NCI-H2171 (cell line): ENCODE results near the gene AJAP1.

Experiments
- DNase-seq: peaks from one replicate; lab custom pipeline; 2025; lab: John Stamatoyannopoulos, UW

Gene AJAP1

DNA sequence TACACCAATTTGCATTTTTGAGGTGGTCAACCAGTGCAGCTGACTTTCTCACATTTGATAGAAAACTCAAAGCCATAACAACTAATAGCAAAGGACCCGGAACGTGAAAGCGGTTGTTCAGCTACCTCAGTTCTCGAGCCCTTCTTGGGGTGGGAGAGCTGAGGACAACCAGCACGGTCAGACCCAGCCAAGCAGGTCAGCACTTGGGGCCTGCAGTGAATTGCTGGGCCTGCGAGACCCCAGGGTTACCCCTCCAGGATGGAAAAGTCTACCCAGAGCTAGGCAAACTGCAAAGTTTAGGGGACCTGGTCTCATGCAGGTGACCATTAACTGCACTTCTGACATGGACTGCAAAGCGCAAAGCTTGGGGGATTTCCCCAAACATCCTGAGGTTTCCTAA lies 23.8 kb upstream of the AJAP1 start:
- DNase-seq = no peak

DNA sequence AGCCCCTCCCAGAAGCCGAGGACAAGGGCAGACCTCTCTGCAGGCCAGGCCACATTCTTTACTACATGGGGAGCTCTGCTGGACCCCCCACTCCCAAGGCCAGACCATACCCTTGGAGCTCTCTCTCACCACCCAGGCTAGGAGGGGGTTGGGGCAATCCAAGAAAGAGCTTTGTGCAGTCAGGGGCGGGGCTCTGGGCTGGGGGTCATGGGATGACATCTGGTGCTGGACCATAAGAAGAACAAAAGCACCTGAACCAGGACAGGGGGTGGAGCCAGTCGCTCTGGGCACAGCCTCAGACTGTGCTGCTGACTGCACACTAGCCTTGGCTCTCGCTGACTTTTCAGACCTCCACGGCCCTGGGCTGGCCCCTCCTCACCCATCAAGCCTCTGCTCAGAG lies 23.1 kb upstream of the AJAP1 start:
- DNase-seq = no peak

DNA sequence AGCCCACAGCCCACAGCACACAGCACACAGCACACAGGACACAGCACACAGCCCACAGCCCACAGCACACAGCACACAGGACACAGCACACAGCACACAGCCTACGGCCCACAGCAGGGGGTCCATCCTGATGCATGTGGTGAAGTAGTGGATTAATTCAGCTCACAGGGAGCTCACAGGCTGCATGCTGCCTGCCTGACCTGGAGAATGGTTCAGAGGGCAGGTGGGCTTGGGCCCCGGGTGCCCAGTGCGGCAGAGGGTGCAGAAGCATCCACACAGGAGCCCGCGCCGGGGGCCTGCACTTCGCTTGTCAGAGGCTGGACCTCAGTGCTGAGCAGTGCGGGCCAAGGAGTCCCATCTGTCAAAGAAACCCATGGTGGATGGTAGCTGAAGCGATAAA lies 21.1 kb upstream of the AJAP1 start:
- DNase-seq = no peak

DNA sequence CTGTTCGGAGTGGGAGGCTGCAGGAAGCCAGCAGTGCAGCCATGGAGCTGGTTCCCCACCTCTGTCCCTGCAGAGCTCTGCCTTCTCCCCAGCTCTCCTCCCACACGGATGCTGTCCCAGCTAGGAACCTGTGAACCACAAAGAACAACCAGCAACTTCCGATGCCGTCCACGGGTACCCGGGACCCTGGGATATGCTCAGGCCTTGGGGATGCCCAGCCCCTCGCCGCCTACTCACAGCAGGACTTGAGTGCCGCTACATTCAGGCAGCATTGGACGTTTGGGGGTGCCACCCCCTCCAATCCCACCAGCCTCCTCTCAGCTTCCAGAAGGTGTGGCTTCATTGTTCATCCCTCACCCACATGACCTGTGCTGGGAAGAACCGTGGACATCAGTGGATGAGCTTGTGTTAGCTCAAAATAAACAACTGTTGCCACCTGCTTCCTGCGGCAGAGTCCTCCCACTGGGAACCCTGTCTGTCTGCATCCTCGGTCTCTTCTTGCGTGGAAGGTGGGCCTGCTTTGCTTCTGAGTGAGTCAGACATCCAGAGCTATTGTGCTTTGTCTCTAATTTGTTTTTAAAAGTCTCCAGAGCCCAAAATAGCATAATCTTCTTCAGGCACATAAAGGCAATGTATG lies 20.1 kb upstream of the AJAP1 start:
- DNase-seq = no peak

DNA sequence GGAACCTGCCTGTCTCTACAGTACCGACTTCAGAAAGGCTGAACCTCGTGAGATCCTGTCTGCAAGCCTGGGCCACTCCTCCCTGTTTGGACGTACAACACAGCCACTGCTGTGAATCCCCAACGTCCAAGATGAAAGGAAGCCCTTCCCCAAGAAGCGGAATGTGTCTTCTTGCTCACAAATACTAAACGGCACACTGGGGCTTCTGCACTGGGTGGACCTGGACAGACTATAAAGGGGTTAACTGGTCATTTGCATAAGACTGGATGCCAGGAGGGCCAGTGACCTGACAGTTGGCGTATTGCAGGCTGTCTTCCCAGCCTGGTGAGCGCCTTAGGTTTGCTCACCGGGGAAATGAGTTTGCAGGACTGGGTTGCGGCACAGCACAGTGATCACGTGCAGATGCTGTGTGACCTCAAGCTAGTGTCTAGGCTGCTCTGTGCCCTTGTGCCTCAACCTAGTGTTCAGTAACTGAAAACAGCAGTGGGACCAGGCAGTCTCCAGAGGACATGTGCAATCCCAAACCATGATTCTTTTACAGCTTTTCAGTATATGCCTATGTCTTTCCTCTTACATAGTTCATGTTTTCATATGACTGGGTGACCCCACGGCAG lies 19.5 kb upstream of the AJAP1 start:
- no peak for DNase-seq

DNA sequence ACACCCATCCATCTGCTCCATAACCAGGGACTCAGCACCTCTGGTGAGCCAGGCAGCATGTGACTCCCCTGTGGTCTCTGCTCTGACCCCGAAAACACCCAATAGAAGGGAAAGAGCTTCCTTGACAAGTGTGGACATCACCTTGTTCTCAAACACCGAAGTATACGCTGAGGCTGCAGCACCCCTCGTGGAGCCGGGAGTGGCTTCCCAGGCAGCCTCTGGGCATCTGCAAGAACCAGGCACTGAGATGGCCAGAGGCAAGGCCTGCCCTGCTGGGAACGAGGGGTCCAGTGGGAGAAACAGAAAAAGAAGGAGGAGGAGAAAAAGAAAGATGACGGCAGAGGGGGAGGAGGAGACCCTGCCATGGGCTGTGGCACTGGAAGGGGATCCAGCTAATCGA lies 18.2 kb upstream of the AJAP1 start:
- DNase-seq = no peak

DNA sequence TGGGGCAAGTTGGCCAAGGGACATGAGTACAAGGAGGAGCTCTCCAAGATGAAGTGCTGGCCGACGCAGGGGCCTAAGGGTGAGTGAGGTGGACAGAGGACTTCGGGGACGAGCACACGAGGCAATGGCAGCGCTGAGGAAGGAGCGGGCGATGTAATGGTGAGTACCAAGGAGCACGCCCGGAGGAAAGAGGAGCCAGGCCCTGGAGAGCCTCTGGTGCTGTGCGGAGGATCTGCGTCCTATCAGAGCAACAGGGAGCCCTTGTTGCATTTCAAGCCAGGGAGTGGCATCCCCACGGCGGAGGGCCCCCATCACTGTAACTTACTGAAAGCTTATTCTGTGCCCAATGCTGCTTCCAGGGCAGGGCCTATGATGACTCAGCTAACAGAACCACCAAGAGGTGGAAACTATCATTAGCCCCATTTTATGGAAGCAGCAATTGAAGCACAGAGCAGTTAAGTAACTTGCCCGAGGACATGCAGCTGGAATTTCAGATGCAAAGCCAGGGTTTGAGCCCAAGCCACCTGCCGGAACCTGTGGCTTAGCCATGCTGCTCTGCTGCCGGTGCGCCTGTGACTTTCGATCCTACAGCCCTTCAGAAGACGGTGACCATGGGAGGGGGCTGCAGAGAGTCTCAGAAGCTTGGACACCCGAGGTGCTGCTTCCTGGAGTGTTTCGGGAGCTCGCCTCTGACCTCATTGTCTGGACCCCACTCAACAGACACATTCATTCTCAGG lies 17.6 kb upstream of the AJAP1 start:
- DNase-seq = no peak

DNA sequence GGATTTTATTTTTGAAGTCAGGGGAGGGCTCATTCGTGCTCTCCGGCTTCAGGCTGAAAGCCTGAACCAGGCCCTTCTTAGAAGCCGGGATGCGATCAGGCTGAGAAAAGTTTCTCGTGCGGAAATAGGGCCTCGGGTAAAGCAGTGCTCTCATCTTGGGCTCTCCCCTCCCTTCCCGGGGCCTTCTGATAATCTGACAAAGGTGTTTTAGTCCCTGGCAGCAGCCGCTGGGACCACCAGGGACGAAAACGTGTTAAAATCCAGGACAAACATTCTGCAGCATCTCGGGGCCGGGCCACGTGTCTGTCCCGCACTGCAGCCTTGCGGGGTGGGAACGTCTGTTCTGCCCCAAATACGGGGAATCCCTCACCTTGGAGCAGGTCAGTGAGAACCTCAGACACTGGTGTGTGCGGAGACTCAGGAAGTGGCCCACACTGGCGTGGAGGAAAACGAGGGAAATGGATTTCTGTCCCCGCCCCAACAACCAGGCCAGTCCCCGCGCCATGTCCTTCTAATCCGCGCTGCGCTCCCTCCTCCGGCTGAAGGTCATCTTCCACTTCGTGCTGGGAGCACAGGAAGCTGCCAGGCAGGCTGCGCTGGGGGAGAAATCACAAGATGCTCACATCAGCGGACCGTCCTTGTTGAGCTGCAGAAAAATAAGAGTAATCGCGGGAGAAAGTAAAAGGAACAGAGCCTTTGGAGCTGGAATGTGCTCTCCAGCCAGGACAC lies 16.6 kb upstream of the AJAP1 start:
- DNase-seq = no peak

DNA sequence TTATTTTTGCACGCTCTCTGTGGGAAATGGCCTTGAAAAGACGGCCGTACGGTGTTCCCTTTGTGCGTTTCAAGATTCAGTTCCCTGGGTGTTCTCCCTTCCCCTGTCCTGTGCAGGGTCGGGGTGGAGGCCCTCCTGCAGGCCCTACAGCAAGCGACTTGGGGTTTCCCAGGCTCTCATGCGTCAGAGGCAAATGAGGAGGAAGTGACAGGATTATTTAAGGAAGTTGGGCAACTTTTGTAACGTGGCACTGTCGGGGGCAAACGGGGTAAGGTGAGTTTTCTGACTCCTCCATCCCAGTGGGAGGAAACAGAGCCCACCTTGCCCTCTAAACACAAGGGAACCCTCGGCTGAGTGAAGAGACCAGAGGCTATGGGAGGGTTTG lies 16.1 kb upstream of the AJAP1 start:
- DNase-seq = no peak

DNA sequence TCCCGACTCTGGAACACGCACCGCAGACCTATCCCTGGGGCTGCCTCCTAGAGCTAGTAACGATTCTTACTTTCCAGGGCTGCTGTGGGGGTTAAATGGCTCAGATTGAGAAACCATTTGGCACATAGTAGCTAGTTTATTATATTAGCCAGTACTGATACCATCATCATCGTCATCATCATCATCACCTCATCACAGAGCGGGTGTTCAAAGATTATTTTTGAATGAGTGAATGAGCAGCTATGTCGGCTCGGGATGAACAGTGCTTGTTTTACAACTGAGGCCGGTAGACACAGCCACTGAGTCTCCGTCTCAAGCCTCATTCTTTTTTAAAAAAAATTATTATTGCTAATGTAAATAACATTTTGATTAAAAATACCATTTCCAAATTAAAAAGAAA lies 13.5 kb upstream of the AJAP1 start:
- no peak for DNase-seq

DNA sequence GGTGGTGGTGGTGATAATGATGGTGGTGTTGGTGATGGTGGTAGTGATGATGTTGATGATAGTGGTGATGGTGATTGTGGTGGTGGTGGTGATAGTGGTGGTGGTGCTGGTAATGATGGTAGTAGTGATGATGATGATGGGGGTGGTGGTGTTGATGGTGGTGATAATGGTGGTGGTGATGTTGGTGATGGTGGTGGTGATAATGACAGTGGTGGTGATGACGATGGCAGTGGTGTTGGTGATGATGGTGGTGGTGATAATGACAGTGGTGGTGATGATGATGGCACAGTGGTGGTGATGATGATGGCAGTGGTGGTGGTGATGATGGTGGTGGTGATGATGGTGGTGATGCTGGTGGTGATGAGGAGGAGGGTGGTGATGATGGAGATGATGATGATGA lies 7.0 kb upstream of the AJAP1 start:
- DNase-seq = no peak

DNA sequence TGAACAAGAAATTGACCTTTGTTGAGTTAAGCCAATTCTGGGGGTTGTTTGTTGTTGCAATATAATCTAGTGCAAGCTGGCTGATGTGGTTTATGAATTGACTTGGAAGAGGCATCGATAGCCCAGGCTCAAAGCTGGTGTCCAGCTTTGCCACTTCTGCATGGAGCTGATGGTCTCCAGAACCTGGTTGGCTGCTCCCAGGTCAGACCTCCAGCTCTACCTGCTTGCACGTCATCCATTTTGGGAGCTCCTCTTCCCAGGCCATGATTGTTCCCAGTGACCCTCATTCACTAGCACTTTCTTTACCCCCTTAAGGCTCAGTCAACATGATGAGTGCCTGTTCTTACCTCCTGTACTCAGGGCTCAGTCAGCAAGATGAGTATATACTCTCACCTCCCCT lies 5.8 kb upstream of the AJAP1 start:
- DNase-seq = no peak

DNA sequence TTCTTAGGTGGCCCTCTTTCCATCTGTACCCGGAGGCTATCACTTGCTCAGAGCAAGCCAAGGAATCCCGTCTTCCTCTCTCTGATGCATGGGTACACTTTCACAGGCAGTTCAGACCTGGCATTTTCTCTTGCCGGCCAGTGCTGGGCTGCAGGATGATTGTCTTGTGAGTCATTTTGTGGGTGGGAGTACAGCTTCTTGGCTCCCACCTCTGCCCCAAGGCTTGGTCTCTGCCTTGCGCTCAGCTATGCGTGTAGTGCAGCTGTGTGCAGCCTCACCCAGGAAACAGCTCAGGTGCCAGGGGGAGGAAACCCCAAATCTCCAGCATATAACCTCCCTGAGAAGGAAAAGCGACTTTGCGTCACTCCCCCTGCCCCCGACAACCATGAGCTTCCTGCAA lies 3.9 kb upstream of the AJAP1 start:
- no peak for DNase-seq

DNA sequence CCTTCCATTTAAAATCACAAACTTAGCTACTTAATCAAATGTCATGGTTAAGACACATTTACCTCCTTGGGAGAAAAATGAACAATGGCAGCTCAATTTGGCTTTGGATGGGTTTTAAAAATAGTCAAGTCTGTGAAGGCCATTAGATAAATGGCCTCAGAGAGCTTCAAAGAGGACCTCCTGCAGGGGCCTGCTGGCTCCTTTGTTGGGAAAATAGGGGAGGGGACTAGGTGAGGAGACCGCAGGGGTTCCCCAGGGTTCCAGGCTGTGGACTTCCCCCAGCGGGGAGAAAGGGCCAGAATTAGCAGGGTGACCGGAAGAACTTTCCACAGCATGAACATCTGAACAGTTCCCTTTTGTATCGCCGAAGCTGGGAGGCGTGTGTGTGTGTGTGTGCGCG lies 3.4 kb upstream of the AJAP1 start:
- no peak for DNase-seq

DNA sequence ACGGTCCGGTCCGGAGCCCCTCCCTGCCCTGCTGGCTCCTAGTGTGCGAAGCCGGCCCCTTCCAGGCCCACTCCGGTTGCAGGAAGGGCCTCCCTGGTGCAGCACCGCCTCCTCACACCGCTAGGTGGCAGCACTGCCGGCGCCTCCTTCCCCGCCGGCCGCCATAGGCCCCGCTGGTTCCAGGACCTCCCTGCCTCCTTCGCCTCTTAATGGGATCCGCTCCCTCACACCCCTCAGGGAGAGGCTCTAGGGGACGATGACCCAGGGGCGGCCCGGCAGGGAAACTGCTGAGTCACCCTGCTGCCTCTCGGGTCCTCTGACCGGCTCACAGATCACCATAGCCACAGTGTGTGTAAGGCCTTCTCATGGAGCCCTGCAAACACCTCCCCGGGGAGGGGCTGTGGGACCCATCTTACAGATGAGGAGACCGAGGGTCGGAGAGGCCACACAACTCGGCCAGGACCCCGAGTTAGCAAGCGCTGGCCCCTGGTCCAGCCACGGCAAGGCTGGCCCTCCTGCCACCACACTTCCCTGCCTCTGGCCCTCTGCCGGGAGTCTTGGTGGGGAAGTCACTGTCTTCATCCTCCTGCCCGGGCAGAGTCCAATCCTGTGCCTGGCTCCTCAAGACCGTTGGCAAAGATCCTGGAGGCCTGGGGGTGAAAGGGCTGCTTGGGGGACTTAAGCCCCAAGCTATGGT lies 1.6 kb upstream of the AJAP1 start:
- DNase-seq = peak; percentile 21

DNA sequence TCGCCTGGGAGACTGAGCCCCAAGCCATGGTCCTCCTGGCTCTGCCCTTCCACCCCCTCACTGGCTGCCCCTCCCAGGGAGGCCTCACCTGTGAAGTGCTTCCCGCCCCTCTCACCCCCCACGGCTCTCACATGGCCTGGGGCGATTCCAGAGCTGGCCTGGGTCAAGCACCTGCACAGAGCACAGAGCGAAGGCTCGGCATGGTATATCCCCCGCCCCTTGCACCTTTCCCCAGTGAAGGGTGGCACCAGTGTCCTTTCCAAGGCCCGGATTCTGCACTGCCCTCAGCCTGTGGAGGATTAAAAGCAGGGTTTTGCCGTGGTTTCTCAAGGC lies 1.1 kb upstream of the AJAP1 start:
- no peak for DNase-seq

DNA sequence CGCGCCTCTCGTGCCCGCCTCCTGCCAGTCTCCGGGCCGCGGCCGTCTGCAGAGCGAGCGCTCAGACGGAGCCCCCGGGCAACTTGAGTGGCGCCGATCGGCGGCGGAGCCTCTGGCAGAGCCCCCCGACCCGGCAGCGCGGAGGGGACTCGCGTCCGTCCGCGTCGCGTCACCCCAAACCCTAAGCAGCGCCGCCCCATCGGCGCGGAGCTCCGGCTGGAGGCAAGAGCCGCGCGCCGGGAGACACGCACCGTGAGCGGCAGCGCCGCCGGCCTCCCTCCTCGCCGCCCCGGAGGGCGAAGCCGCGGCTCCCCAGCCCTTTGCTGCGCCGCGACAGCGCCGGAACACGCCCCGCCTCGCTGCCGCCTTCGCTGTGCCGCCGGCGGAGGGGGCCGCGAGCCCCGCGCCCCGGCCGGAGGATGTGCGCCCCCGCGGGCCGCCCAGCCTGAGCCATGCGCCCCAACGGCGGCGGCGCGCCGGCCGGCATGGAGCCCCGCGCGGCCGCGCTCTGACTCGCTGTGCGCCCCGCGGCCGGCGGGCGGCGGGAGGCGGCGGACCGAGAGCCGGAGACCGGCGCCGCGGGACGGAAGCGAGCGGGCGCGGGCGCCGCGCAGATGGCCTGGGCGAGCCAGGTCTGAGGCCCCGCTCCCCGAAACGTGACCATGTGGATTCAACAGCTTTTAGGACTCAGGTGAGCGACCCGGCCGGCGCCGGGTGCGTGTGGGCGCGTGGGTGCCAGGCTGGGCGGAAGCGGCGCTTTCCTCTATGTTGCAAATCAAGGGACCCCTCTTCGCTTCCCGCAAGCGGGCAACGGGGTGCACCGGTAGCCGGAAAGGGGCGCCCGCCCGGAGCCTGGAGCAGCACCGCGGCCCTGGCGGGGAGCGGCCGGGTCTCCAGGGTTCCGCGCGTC lies 610 bp downstream of the AJAP1 start:
- no peak for DNase-seq

DNA sequence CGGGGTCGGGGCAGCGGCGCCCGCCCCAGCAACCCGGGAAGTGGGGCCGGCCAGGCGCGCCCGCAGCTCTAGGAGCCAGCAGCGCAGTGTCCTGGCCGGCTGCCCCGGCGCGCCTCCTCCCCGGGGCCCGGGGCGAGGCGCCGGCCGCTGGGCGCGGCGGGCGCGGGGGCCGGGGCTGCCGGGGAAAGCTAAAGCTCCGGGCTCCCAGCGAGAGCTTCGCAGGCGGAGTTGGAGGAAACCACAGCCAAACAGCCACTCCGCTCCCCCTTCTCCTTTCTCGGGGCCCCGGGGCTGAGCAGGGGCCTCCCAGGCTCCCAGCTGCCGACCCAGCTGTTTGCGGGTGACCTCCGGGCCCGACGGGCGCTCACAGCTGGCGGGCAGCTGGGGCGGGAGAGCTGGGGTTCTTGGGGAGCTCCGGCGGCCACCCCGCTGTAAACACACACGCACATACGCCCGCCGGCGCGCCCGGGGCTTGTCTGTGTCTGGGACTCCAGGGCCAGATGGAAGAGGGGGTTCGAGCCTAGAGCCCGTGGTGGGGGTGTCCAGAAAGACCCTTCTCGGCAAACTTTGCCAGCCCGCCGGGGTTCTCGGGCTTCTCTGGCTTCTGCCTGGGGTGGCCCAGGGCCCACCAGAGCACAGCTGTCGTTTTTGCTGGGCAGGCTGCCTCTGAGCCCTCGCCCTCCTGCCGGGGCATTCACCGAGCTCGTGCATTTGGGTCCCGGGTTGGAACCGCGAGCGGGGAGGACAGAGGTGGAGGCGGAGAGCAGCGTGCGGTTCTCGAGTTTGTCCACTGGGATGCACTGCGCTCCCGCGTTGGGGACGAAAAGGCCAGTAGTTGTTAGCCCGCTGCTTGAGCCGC lies 1.5 kb downstream of the AJAP1 start:
- DNase-seq = peak; percentile 31

DNA sequence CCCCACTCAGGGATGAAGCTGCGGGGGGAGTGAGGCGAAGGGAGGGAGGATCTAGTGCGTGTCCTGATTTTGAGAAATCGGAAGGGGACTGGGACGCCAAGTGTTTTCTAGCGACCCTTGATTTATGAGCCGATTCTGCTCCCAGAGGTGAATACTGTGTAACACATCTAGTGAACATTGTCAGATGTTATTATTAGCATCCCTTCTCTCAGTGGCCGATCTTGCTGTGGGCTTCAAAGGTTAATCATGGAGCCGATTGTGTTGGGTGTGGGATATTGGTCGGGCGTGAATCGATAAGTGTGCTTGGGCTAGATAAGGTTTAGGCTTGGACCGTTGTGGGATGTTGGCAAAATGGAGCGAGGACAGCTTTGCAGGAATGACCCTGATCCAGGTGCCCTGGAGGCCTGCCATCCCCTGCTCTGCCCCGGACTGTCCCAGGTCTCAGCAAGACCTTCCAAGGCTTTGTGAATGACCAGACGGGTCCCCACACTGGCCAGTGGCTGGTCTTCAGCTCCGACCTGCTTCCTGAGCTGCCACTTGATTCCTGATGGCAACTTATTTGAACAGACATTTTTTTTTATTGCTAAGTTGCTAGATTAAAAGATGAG lies 2.2 kb downstream of the AJAP1 start:
- DNase-seq = no peak

DNA sequence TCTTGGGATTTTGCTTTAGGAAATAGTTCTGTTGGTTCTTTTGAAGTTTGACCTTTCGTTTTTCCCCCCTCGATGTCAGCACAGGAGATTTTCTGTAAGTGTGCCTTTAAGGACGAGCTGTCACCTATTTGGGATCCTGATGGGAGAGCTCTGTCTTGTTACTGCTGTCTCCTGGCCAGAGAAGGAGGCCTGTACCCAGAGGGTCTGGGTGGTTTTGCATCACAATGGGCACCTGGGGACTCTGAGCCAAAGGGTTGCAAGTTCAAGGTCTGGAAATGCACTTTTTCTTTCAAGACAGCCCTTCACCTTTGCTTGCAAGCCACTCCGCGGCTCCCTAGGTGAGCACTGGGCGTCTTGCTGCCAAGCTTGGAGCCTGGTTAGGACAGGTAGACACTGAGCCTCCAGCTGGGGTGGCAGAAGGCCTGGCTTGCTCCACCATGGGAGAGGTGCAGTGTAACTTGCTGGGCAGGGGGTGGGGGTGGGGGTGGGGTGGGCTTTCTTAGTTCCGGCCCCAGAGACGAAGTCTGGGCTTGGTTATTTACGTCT lies 2.9 kb downstream of the AJAP1 start:
- DNase-seq = no peak
